Measurements from ENCODE around the gene WIF1.

DNA sequence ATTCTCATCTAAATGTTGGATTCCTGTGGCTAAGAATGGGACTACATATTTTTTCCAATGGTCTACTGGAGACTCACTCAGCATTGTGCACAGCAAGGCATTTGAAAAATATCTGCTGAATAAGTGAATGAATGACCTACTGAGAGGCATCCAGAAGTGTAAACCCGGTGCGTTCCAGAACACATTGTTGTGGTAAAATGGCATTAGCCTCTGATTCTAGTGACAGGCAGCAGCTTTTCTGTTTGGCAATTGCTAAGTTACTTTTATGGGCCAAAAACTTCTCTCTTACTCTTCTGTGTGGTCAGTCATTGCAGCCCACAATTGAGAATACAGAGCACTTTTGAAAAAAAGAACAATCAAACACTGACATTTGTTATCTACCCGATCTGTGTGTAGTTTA lies 36.5 kb downstream of the WIF1 start:
- TF ChIP-seq, protein P1, sequence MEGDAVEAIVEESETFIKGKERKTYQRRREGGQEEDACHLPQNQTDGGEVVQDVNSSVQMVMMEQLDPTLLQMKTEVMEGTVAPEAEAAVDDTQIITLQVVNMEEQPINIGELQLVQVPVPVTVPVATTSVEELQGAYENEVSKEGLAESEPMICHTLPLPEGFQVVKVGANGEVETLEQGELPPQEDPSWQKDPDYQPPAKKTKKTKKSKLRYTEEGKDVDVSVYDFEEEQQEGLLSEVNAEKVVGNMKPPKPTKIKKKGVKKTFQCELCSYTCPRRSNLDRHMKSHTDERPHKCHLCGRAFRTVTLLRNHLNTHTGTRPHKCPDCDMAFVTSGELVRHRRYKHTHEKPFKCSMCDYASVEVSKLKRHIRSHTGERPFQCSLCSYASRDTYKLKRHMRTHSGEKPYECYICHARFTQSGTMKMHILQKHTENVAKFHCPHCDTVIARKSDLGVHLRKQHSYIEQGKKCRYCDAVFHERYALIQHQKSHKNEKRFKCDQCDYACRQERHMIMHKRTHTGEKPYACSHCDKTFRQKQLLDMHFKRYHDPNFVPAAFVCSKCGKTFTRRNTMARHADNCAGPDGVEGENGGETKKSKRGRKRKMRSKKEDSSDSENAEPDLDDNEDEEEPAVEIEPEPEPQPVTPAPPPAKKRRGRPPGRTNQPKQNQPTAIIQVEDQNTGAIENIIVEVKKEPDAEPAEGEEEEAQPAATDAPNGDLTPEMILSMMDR (IDR thresholded peaks at IDR 0.05), result no peak
- TF ChIP-seq POLR2A (IDR thresholded peaks at IDR 0.05), result no peak
- TF ChIP-seq POLR2AphosphoS5 (IDR thresholded peaks at IDR 0.05; ENCODE audit: insufficient read depth in 1 of 2, low read depth in 1 of 2), result no peak
